Activated CD8-positive, alpha-beta memory T cell treated with anti-CD3 and anti-CD28 coated beads, Interleukin-2, amount 10 ng/mL, durations not matched to agents 7 days and 5 days (primary cell): Measurements from ENCODE around the gene ITPR1. TPM values are rescaled to one million over a fixed set of nuclear protein-coding genes. Genes with fewer than 3 reads are reported as not detected.
"Not testable (repeated sequence)": the region's sequence is repeated elsewhere in the genome, so short reads cannot be mapped to it uniquely, and the experiment has no call there.

Experiments
- ATAC-seq: fragments of 150-1000 bp; cut with Tn5 transposase; one replicate; pipeline ENCODE4 v1.10.0; 2021; ENCODE audit warnings: moderate library complexity
- CTCF ChIA-PET: fragments of 350-600 bp; sonication (Branson Sonifier 250); formaldehyde crosslinking; loops from one replicate; lab custom pipeline; 2021; ENCODE audit warnings: antibody characterized with exemption; lab: Charles Lee
- DNase-seq: peaks from one replicate; pipeline ENCODE4 v3.0.0-alpha.2; 2020
- H3K27ac Mint-ChIP-seq: one replicate; pipeline ENCODE4 v1.8.0; 2021; ENCODE audit warnings: mild to moderate bottlenecking, mixed read lengths
- H3K27me3 Mint-ChIP-seq: one replicate; pipeline ENCODE4 v1.8.0; 2021; ENCODE audit warnings: mixed read lengths
- H3K36me3 Mint-ChIP-seq: one replicate; pipeline ENCODE4 v1.8.0; 2021; ENCODE audit warnings: mild to moderate bottlenecking, mixed read lengths
- H3K4me1 Mint-ChIP-seq: one replicate; pipeline ENCODE4 v1.8.0; 2021; ENCODE audit warnings: mixed read lengths
- H3K4me3 Mint-ChIP-seq: one replicate; pipeline ENCODE4 v1.8.0; 2021; ENCODE audit warnings: mild to moderate bottlenecking, moderate library complexity, mixed read lengths
- H3K9me3 Mint-ChIP-seq: one replicate; pipeline ENCODE4 v1.8.0; 2022; ENCODE audit warnings: low read depth, mixed read lengths
- total RNA-seq, 2 experiments: library from RNA; stranded (reverse); gene quantifications; one replicate each; pipeline ENCODE4 v1.2.3, GENCODE V29; 2021

ITPR1 gene
- total RNA-seq, 2 experiments from 2014 or later, result 109 to 116 TPM

DNA sequence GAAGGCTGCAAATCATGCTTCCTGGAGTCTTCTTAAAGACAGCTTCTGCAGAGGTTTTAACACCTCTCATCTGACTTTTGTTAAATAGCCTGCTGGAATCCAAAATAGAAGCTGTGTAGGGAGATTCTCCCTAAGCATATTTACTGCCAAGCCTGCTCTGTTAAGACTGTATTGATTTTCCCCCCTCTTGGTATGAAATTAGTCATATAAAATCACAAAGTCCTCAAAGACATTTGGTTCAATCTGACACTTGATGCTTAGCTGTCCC, 94.6 kb downstream of the ITPR1 start:
- no peak for DNase-seq
- Mint-ChIP-seq H3K4me1 (peaks cover 61% of the 10 kb centered on the region), H3K27ac (no peak overlapping the region), H3K27me3 (no peaks in the 10 kb centered on the region), H3K4me3 (no peak overlapping the region), H3K9me3 (no peaks in the 10 kb centered on the region), H3K36me3 (peaks cover 15% of the 10 kb centered on the region)
- peak; percentile 13 for ATAC-seq
- CTCF ChIA-PET, result interaction anchor here (0.8 to 1.6 kb wide), 8 partner anchors 10 to 343 kb away, joined by 3 to 10 read pairs (median 4); no protein-coding TSS in a partner anchor

DNA sequence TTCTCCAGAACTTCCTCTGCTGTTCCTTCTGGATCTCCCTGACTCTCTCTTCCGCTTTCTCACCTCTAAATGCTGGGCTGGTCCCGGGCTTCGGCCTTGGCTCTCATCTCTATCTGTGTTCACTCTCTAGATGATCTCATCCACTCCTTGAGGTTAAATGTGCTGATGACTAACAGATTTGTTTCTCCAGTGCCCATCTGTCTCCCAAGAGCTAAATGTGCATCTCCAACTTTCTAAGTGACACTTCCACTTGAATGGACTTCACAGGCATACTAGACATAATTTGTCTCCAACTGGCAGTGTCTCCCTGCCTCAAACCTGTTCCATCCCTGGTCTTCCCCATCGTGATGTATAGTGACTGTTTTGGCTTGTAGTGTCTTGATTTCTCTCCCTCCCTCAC, 95.3 kb downstream of the ITPR1 start:
- no peak overlapping the region for H3K4me3 Mint-ChIP-seq
- no peak overlapping the region for H3K27ac Mint-ChIP-seq
- DNase-seq (no peak), ATAC-seq (peak; percentile 46)
- H3K27me3 Mint-ChIP-seq, result no peaks in the 10 kb centered on the region
- CTCF ChIA-PET, result interaction anchor here (0.8 to 1.8 kb wide), 4 partner anchors 45 to 238 kb away, joined by 4 to 10 read pairs (median 5); no protein-coding TSS in a partner anchor
- peaks cover 15% of the 10 kb centered on the region for H3K36me3 Mint-ChIP-seq
- no peaks in the 10 kb centered on the region for H3K9me3 Mint-ChIP-seq
- peaks cover 58% of the 10 kb centered on the region for H3K4me1 Mint-ChIP-seq

DNA sequence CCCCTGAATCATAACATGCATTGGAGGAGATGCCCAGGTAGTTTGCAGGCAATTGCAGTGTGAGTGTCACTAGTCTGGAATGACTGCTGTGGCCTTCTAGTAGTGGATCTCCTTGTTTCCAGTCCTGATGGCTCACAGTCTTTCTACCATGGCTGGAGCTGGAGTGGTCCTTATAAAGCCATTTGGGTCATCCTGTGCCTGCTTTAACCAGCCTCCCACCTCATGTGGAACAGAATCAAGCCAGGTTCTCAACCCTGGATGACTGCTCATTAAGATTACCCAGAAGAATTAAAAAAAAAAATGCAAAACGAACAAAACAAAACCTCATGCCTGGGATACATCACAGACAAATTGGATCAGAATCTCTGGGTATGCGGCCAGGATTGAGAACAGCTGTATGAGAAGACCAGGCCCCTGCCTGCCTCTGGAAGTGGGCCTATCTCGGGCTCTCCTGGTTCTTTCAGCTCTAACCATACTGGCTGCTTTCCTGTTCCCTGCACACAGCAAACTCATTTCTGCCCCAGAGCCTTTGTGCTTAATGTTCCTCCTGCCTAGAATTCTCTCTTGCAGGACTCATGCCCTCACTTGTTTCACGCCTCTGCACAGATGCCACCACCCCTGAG, 96.4 kb downstream of the ITPR1 start:
- no peaks in the 10 kb centered on the region for H3K9me3 Mint-ChIP-seq
- no peak for ATAC-seq
- no peak for DNase-seq
- no peak overlapping the region for H3K27ac Mint-ChIP-seq
- H3K36me3 Mint-ChIP-seq, result peaks cover 16% of the 10 kb centered on the region
- H3K27me3 Mint-ChIP-seq, result no peaks in the 10 kb centered on the region
- no peak overlapping the region for H3K4me3 Mint-ChIP-seq
- CTCF ChIA-PET, result interaction anchor here (1.3 to 1.8 kb wide), 2 partner anchors 44 to 239 kb away, joined by 4 read pairs; no protein-coding TSS in a partner anchor
- peaks cover 50% of the 10 kb centered on the region for H3K4me1 Mint-ChIP-seq

DNA sequence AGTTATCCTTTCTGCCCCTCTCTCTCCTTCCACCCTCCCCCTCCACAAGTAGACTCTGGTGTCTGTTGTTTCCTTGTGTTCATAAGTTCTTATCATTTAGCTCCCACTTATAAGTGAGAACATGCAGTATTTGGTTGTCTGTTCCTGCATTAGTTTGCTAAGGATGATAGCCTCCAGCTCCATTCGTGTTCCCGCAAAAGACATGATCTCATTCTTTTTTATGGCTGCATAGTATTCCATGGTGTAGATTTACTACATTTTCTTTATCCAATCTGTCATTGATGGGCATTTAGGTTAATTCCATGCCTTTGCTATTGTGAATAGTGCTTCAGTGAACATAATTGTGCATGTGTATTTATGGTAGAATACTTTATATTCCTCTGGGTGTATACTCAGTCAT, 97.7 kb downstream of the ITPR1 start:
- CTCF ChIA-PET, result interaction anchor here (0.7 kb wide), 1 partner anchor 240 kb away, joined by 5 read pairs; no protein-coding TSS in a partner anchor

GRCh38 chr3:4591669-4592068, 98.5 kb downstream of the ITPR1 start:
- ATAC-seq (no peak), DNase-seq (no peak)
- peaks cover 15% of the 10 kb centered on the region for H3K36me3 Mint-ChIP-seq
- H3K4me1 Mint-ChIP-seq, result peaks cover 34% of the 10 kb centered on the region
- no peaks in the 10 kb centered on the region for H3K9me3 Mint-ChIP-seq
- CTCF ChIA-PET, result interaction anchor here (0.7 kb wide), 1 partner anchor 241 kb away, joined by 5 read pairs; no protein-coding TSS in a partner anchor
- H3K27me3 Mint-ChIP-seq, result no peaks in the 10 kb centered on the region
- H3K27ac Mint-ChIP-seq, result no peak overlapping the region
- no peak overlapping the region for H3K4me3 Mint-ChIP-seq

More for the DNA sequence above, 97.7 kb downstream of the ITPR1 start:
- Mint-ChIP-seq H3K36me3 (peaks cover 15% of the 10 kb centered on the region), H3K4me1 (peaks cover 42% of the 10 kb centered on the region)
- H3K4me3 Mint-ChIP-seq, DNase-seq, ATAC-seq, H3K27me3 Mint-ChIP-seq, H3K27ac Mint-ChIP-seq, H3K9me3 Mint-ChIP-seq: not testable (repeated sequence)

DNA sequence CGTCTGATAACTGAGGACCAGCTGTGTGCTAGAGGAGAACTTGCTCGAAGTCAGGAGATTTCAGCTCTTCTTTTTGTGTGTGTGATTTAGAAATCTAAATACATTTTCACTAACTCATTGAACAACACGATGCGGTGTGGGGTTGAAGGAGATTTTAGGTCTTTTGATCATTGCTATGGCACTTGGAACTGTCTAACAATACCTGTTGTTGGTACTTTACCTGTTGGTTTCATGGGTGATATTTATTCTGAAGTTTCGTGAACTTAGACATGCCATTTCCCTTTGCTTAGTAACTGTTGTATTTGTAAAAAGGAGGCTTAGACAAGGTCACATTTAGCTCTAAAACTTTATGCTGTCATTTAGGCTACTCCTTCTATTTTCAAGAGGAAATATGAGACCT, 99.9 kb downstream of the ITPR1 start:
- DNase-seq (no peak), ATAC-seq (no peak)
- Mint-ChIP-seq H3K27ac (no peak overlapping the region), H3K9me3 (no peaks in the 10 kb centered on the region), H3K27me3 (no peaks in the 10 kb centered on the region), H3K4me3 (no peak overlapping the region), H3K36me3 (peaks cover 15% of the 10 kb centered on the region), H3K4me1 (peaks cover 21% of the 10 kb centered on the region)
- CTCF ChIA-PET, result interaction anchor here (1.0 to 1.1 kb wide), 2 partner anchors 9 to 11 kb away, joined by 3 to 4 read pairs; no protein-coding TSS in a partner anchor

GRCh38 chr3:4595710-4596113, 102.6 kb downstream of the ITPR1 start:
- CTCF ChIA-PET, result no interaction called here
- no peak for DNase-seq

GRCh38 chr3:4596612-4597011, 103.5 kb downstream of the ITPR1 start:
- H3K36me3 Mint-ChIP-seq, result peaks cover 13% of the 10 kb centered on the region
- H3K27me3 Mint-ChIP-seq, result no peaks in the 10 kb centered on the region
- CTCF ChIA-PET, result no interaction called here
- DNase-seq, result no peak
- H3K4me3 Mint-ChIP-seq, result no peak overlapping the region
- peaks cover 3% of the 10 kb centered on the region for H3K9me3 Mint-ChIP-seq
- no peak for ATAC-seq
- no peak overlapping the region for H3K27ac Mint-ChIP-seq
- H3K4me1 Mint-ChIP-seq, result peaks cover 2% of the 10 kb centered on the region

More at GRCh38 chr3:4595710-4596113, 102.6 kb downstream of the ITPR1 start:
- Mint-ChIP-seq H3K4me1 (peaks cover 2% of the 10 kb centered on the region), H3K4me3 (no peak overlapping the region), H3K9me3 (peaks cover 3% of the 10 kb centered on the region), H3K36me3 (peaks cover 14% of the 10 kb centered on the region), H3K27me3 (no peaks in the 10 kb centered on the region), H3K27ac (no peak overlapping the region)
- no peak for ATAC-seq

GRCh38 chr3:4597208-4597985, 104.2 kb downstream of the ITPR1 start:
- Mint-ChIP-seq H3K9me3 (peaks cover 3% of the 10 kb centered on the region), H3K27ac (no peak overlapping the region), H3K27me3 (no peaks in the 10 kb centered on the region), H3K36me3 (peaks cover 12% of the 10 kb centered on the region), H3K4me3 (no peak overlapping the region), H3K4me1 (peaks cover 2% of the 10 kb centered on the region)
- DNase-seq, result no peak
- ATAC-seq, result no peak
- CTCF ChIA-PET, result interaction anchor here (0.7 to 1.9 kb wide), 2 partner anchors 13 to 15 kb away, joined by 3 to 4 read pairs; no protein-coding TSS in a partner anchor

DNA sequence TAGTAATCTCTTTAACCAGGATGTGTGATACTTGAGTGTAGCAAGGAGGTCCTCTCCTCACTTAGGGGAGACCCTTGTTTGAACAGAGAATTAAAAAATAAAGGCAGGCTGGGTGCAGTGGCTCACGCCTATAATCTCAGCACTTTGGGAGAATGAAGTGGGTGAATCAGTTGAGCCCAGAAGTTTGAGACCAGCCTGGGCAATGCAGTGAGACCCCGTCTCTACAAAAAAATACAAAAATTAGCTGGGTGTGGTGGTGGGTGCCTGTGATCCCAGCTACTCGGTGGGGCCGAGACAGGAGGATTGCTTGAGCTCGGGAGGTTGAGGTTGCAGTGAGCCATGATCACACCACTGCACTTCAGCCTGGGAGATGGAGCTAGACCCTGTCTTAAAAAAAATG, 105.1 kb downstream of the ITPR1 start:
- not testable (repeated sequence) for DNase-seq, ATAC-seq, H3K4me3 Mint-ChIP-seq, H3K27ac Mint-ChIP-seq, H3K27me3 Mint-ChIP-seq, H3K4me1 Mint-ChIP-seq, H3K9me3 Mint-ChIP-seq
- H3K36me3 Mint-ChIP-seq, result peaks cover 17% of the 10 kb centered on the region
- CTCF ChIA-PET, result interaction anchor here (0.7 to 1.9 kb wide), 3 partner anchors 14 to 20 kb away, joined by 3 to 4 read pairs (median 3); no protein-coding TSS in a partner anchor

DNA sequence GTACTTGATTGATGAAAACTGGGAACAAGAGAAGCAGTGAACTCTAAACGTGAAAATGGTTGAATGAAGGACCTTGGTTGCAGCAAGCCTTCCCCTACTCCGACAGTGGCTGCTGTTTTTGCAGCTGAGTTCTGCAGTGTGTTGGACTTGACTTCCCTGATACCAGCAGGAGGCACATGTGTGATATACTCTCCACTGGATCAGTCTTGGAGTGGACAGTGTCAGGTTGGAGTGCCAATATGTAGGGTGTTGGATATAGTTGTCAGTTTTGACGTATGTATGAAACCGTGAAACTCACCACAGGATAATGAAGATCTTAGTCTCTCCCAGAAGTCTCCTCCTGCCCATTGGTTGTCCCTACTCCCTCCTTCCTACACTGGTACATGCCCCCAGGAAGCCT, 106.5 kb downstream of the ITPR1 start:
- Mint-ChIP-seq H3K27ac (no peak overlapping the region), H3K9me3 (peaks cover 6% of the 10 kb centered on the region), H3K27me3 (no peaks in the 10 kb centered on the region), H3K4me1 (no peaks in the 10 kb centered on the region), H3K4me3 (no peak overlapping the region), H3K36me3 (peaks cover 19% of the 10 kb centered on the region)
- ATAC-seq (no peak), DNase-seq (no peak)
- CTCF ChIA-PET, result interaction anchor here (1.3 to 1.9 kb wide), 3 partner anchors 15 to 249 kb away, joined by 3 to 4 read pairs (median 4); no protein-coding TSS in a partner anchor

GRCh38 chr3:4600493-4600892, 107.3 kb downstream of the ITPR1 start:
- ATAC-seq (no peak), DNase-seq (no peak)
- Mint-ChIP-seq H3K9me3 (peaks cover 6% of the 10 kb centered on the region), H3K27me3 (no peaks in the 10 kb centered on the region), H3K27ac (no peak overlapping the region), H3K4me3 (no peak overlapping the region), H3K36me3 (peaks cover 19% of the 10 kb centered on the region), H3K4me1 (no peaks in the 10 kb centered on the region)
- CTCF ChIA-PET, result interaction anchor here (1.3 kb wide), 1 partner anchor 33 kb away, joined by 3 read pairs; no protein-coding TSS in a partner anchor

DNA sequence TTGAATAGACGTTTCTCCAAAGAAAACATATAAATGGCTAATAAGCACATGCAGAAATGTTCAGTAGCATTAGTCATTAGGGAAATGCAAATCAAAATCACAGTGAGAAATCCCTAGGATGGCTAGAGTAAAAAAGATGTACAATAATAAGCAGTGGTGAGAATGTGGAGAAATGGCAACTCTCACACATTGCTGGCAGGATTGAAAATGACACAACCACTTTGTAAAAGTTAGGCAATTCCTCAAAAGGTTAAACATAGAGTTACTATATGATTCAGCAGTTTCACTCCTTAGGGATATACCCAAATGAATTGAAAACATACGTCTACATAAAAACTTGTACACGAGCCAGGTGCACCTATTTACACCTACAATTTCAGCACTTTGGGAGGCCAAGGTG, 108.7 kb downstream of the ITPR1 start:
- H3K9me3 Mint-ChIP-seq, result peaks cover 6% of the 10 kb centered on the region
- no peaks in the 10 kb centered on the region for H3K4me1 Mint-ChIP-seq
- no peak for ATAC-seq
- H3K36me3 Mint-ChIP-seq, result peaks cover 19% of the 10 kb centered on the region
- H3K4me3 Mint-ChIP-seq, result no peak overlapping the region
- no peak for DNase-seq
- H3K27ac Mint-ChIP-seq, result no peak overlapping the region
- CTCF ChIA-PET, result interaction anchor here (0.8 to 1.6 kb wide), 3 partner anchors 9 to 251 kb away, joined by 4 read pairs; no protein-coding TSS in a partner anchor
- no peaks in the 10 kb centered on the region for H3K27me3 Mint-ChIP-seq
